Esophagus squamous epithelium (tissue), 5 donors: Measurements from ENCODE around the gene C16orf86. TPM values are rescaled to one million over a fixed set of nuclear protein-coding genes. Genes with fewer than 3 reads are reported as not detected.

Source experiments
- DNase-seq: peaks from one replicate; lab custom pipeline; 2025; lab: John Stamatoyannopoulos, UW
- H3K27ac ChIP-seq, 4 donors: fragments of 200-600 bp; sonication (generic); one replicate each; pipeline ENCODE4 v1.5.1; 2016 to 2019; ENCODE audit warnings: mild to moderate bottlenecking in 1 of 4
- H3K27me3 ChIP-seq, 4 donors: fragments of 200-600 bp; sonication (generic); 1 replicate in 3 of 4; 2 replicates in 1 of 4; pipeline versions ENCODE4 v1.5.1 to v1.6.0; 2017 to 2021; ENCODE audit warnings: antibody characterized with exemption in 1 of 4
- H3K36me3 ChIP-seq, 3 donors: fragments of 200-600 bp; sonication (generic); one replicate each; pipeline ENCODE4 v1.5.1; 2016 to 2019
- H3K4me1 ChIP-seq, 3 donors: fragments of 200-600 bp; sonication (generic); one replicate each; pipeline ENCODE4 v1.5.1; 2017 to 2019
- H3K4me3 ChIP-seq, 4 donors: fragments of 200-600 bp; sonication (generic); 1 replicate in 3 of 4; 2 replicates in 1 of 4; pipeline ENCODE4 v1.5.1; 2016 to 2019; ENCODE audit warnings: mild to moderate bottlenecking in 2 of 4, moderate library complexity in 1 of 4
- H3K9me3 ChIP-seq, 3 donors: fragments of 200-600 bp; sonication (generic); one replicate each; pipeline ENCODE4 v1.5.1; 2016 to 2019
- POLR2A ChIP-seq, 4 donors: fragments of 450-650 bp; IDR thresholded peaks; one replicate each; pipeline ENCODE4 v1.6.1; 2017; ENCODE audit warnings: antibody characterized with exemption in 4 of 4, mild to moderate bottlenecking in 4 of 4, moderate library complexity in 3 of 4
- WGBS, 2 donors: methylation state at CpG; one replicate each; pipeline ENCODE4 v1.1.5; 2018; 5-methylcytosine and 5-hydroxymethylcytosine counted together
- intact Hi-C: fragments of 100-400 bp; cut with DNase I; formaldehyde crosslinking; loops from one replicate; pipeline ENCODE4 v1.15.0; 2022
- total RNA-seq, 4 donors: library from RNA; depleted of rRNA; stranded (reverse); fragments of >200 nt; gene quantifications; one replicate each; pipeline ENCODE4 v1.1.0, GENCODE V29; 2016
- TF ChIP-seq, protein P1 (sequence below), 6 experiments: fragments of 450-650 bp in 4 of 6; fragments of 200-600 bp in 2 of 6; sonication (generic) in 2 of 6; IDR thresholded peaks; one replicate each; pipeline ENCODE4 v1.5.1; 2016 to 2019; ENCODE audit warnings: antibody characterized with exemption in 6 of 6, mild to moderate bottlenecking in 4 of 6, moderate library complexity in 4 of 6
- donor health status: DM: yes; HTN: yes; CAD: no.

The C16orf86 gene
- total RNA-seq, 4 donors from 2014 or later: 1.1 to 3.1 (median 2.4) TPM; not detected in 1

DNA sequence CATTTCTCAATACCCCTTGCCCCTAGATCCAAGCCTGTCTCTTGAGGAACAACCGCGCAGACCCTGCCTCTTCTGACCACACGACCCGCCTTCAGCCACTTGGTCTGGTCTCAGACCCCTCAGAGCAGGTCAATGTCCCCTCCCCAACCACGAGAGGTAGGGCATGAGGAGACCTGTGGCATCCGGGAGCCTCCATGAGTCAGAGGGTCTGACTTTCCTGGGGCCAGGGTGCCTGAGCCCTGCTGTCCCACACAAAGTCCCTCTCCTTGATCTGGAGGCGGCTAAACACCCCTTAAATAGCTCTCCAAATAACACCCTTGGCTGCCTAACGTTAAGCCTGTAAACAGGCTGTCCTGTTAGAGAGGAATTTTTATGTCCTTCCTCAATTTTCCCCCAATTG lies 16.6 kb upstream of the C16orf86 start:
- TF ChIP-seq, protein P1, sequence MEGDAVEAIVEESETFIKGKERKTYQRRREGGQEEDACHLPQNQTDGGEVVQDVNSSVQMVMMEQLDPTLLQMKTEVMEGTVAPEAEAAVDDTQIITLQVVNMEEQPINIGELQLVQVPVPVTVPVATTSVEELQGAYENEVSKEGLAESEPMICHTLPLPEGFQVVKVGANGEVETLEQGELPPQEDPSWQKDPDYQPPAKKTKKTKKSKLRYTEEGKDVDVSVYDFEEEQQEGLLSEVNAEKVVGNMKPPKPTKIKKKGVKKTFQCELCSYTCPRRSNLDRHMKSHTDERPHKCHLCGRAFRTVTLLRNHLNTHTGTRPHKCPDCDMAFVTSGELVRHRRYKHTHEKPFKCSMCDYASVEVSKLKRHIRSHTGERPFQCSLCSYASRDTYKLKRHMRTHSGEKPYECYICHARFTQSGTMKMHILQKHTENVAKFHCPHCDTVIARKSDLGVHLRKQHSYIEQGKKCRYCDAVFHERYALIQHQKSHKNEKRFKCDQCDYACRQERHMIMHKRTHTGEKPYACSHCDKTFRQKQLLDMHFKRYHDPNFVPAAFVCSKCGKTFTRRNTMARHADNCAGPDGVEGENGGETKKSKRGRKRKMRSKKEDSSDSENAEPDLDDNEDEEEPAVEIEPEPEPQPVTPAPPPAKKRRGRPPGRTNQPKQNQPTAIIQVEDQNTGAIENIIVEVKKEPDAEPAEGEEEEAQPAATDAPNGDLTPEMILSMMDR (IDR thresholded peaks at IDR 0.05): no peak
- TF ChIP-seq POLR2A (IDR thresholded peaks at IDR 0.05): no peak
- no peak for DNase-seq
- Histone ChIP-seq H3K4me3 (no peak overlapping the region), H3K27ac (no peak overlapping the region), H3K9me3 (no peaks in the 10 kb centered on the region), H3K27me3 (peaks cover 33 to 100% (median 34%) of the 10 kb centered on the region in 4 donors), H3K36me3 (no peaks in the 10 kb centered on the region), H3K4me1 (peaks cover 8 to 63% (median 21%) of the 10 kb centered on the region in 3 donors)
- 53 to 80% methylated on average over 2 to 6 of the region's 8 CpGs for WGBS, 2 donors
- intact Hi-C loops: no loop called here

DNA sequence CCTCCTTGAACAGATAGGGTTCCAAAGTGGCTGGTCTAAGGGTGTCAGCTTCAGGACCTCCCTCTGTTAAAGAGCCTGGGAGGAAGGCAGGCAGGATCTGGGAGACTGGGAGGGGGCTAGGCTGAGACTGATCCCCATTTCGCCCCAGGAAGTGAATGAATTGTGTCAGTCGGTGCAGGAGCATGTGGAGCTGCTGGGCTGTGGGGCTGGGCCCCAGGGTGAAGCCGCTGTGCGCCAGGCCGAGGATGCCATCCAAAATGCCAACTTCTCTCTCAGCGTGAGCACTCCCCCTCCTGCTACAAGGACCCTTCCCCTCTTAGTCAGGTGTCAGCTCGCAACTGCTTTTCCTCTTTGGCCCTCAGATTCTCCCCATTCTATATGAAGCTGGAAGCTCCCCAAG lies 15.6 kb upstream of the C16orf86 start:
- Histone ChIP-seq H3K36me3 (no peaks in the 10 kb centered on the region), H3K4me1 (peaks cover 8 to 53% (median 13%) of the 10 kb centered on the region in 3 donors), H3K27ac (no peak overlapping the region), H3K27me3 (peaks cover 29 to 97% (median 32%) of the 10 kb centered on the region in 4 donors), H3K9me3 (no peaks in the 10 kb centered on the region), H3K4me3 (no peak overlapping the region)
- 89 to 92% methylated on average over 3 to 7 of the region's 7 CpGs for WGBS, 2 donors
- intact Hi-C loops: no loop called here
- DNase-seq: no peak
- no peak for TF ChIP-seq POLR2A (IDR thresholded peaks at IDR 0.05)
- TF ChIP-seq, protein P1 (IDR thresholded peaks at IDR 0.05): no peak

DNA sequence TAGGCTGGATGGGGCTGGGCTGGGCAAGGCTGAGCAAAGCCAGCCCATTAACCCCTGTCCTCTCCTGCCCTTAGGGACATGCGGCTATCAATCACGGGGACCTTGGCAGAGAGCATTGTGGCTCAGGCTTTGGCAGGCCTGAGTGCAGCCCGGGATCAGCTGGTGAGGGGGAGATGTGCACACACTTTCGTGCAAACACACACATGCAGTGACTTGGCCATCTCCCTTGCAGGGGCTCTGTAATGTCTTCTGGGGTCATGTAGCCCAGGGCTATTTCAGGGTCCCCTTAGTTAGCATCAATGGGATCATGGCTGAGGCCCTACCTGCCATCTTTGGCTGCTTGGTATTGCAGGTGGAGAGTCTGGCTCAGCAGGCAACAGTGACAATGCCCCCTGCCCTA lies 14.8 kb upstream of the C16orf86 start:
- no peaks in the 10 kb centered on the region for H3K9me3 ChIP-seq
- H3K4me3 ChIP-seq: no peak overlapping the region
- TF ChIP-seq, protein P1 (IDR thresholded peaks at IDR 0.05): no peak
- TF ChIP-seq POLR2A (IDR thresholded peaks at IDR 0.05): no peak
- WGBS, 2 donors: 72 to 83% methylated on average over 4 of the region's 4 CpGs
- peaks cover 29 to 89% (median 32%) of the 10 kb centered on the region in 4 donors for H3K27me3 ChIP-seq
- H3K27ac ChIP-seq: no peak overlapping the region
- no peak for DNase-seq
- H3K36me3 ChIP-seq: peaks cover 0 to 7% (median 0%) of the 10 kb centered on the region in 3 donors
- peaks cover 8 to 52% (median 13%) of the 10 kb centered on the region in 3 donors for H3K4me1 ChIP-seq
- intact Hi-C loops: no loop called here

DNA sequence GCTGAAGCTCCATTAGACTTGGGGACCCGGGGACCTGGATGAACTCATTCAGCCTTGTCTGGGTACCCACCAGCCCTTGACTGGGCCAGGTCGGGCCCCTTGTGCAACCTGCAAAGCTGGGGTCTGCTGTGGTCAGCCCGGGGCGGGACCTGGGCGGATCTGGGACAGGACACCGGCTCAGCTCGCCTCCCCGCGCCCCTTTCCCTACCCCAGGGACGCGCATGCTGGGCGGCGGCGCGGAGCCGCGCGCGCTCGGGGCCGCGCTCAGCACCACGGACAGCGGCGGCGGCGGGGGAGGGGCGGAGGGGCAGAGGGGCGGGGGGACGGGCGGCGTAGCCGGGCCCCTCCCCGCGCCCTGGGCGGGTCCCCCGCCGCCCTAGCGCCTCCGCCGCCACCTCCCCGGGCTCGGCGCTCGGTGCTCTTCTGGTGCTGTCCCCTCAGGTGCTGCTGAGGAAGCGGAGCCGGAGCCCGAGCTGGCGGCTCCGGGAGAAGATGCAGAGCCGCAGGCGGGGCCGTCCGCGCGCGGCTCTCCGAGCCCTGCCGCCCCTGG lies 14.0 kb upstream of the C16orf86 start:
- H3K27me3 ChIP-seq: peaks cover 29 to 81% (median 31%) of the 10 kb centered on the region in 4 donors
- WGBS, 2 donors: 20% methylated on average over 1 of the region's 59 CpGs; no CpG with 5 or more reads in 1 of the 2 donors
- H3K9me3 ChIP-seq: no peaks in the 10 kb centered on the region
- intact Hi-C loops: no loop called here
- peak overlapping the region in 3 of 4 donors; percentile 17 to 59 (median 40) for H3K4me3 ChIP-seq
- DNase-seq: no peak
- peaks cover 8 to 44% (median 13%) of the 10 kb centered on the region in 3 donors for H3K4me1 ChIP-seq
- H3K36me3 ChIP-seq: peaks cover 1 to 15% (median 4%) of the 10 kb centered on the region in 3 donors
- TF ChIP-seq, protein P1 (IDR thresholded peaks at IDR 0.05): no peak
- TF ChIP-seq POLR2A (IDR thresholded peaks at IDR 0.05): no peak
- H3K27ac ChIP-seq: no peak overlapping the region

DNA sequence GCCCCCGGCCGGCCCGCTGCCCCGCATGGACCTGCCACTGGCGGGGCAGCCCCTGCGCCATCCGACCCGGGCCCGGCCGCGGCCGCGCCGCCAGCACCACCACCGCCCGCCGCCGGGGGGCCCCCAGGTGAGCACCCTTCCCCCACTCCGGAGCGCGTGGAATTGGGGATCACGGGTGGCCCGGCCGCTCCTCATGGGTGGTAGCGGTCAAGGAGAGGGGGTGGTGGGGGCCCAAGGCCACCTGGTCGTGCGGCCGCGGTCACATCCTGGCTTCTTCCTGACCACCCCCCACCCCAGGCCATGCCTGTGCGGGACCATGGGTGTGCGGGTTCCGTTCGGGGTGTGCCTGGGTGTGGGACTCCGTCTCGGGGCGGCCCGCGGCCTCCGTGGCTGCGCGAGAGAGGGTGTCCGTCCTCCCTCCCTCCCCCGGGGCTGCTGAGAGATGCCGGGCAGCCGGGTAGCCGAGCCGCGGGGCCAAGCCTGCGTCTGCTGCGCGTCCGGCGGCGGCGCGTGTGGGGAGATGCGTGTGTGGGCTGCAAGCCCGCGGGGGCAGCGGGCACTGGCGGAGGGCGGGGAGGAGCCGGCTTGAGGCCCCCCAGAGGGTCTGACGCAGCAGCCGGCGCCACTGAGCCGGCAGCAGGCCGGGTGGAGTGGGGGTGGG lies 13.4 kb upstream of the C16orf86 start:
- no peak for DNase-seq
- H3K27ac ChIP-seq: no peak overlapping the region
- H3K4me3 ChIP-seq: peak overlapping the region in 3 of 4 donors; percentile 17 to 59 (median 40)
- no peak for TF ChIP-seq POLR2A (IDR thresholded peaks at IDR 0.05)
- TF ChIP-seq, protein P1 (IDR thresholded peaks at IDR 0.05): peak in 2 of 6 experiments; percentile 14 to 39
- peaks cover 8 to 38% (median 13%) of the 10 kb centered on the region in 3 donors for H3K4me1 ChIP-seq
- intact Hi-C loops: no loop called here
- peaks cover 23 to 74% (median 28%) of the 10 kb centered on the region in 4 donors for H3K27me3 ChIP-seq
- no peaks in the 10 kb centered on the region for H3K9me3 ChIP-seq
- H3K36me3 ChIP-seq: peaks cover 6 to 21% (median 7%) of the 10 kb centered on the region in 3 donors
- WGBS, 2 donors: no CpG with 5 or more reads among the region's 68 CpGs
